ENCODE data around the gene TRMU. TPM values are rescaled to one million over a fixed set of nuclear protein-coding genes. Genes with fewer than 3 reads are reported as not detected.

The TRMU gene
- total and polyA plus RNA-seq, 2 donors (not counting 3 experiments of a cell fraction or from before 2014, with no cell fraction given), result 42.4 to 65.7 TPM

GRCh38 chr22:46406791-46407190 is 71.3 kb downstream of the TRMU start:
- Histone ChIP-seq H3K27me3 (ENCODE audit: control insufficient read depth in 2 of 2, insufficient read depth in 2 of 2, low read length in 2 of 2) (no peaks in the 10 kb centered on the region), H4K20me1 (replicated peaks; ENCODE audit: control insufficient read depth, extremely low read depth, insufficient read depth, low read length) (no peaks in the 10 kb centered on the region), H3K9me3 (replicated peaks; ENCODE audit: control insufficient read depth, insufficient read depth, low read length) (no peaks in the 10 kb centered on the region), H3K9ac (replicated peaks; ENCODE audit: extremely low read depth, insufficient read depth, low read length) (no peak overlapping the region), H3K79me2 (ENCODE audit: control insufficient read depth, insufficient read depth, low read length) (no peaks in the 10 kb centered on the region), H3K27ac (ENCODE audit: insufficient read depth, low read depth, low read length) (no peak overlapping the region), H3K9me1 (replicated peaks; ENCODE audit: control insufficient read depth, extremely low read depth, insufficient read depth, low read length) (no peaks in the 10 kb centered on the region), H2AFZ (ENCODE audit: low read depth, low read length) (no peak overlapping the region), H3K4me2 (ENCODE audit: insufficient read depth, low read length) (no peak overlapping the region), H3K36me3 (ENCODE audit: control insufficient read depth in 2 of 2, extremely low read depth in 1 of 2, insufficient read depth in 2 of 2, low read length in 2 of 2) (no peaks in the 10 kb centered on the region), H3K4me3 (replicated peaks in 1 of 3; ENCODE audit: insufficient read depth in 1 of 3, low read depth in 1 of 3, low read length in 3 of 3) (no peak overlapping the region), H3K4me1 (ENCODE audit: control insufficient read depth, extremely low read depth, insufficient read depth, low read length) (no peaks in the 10 kb centered on the region)
- BruUV-seq (replicated peaks), result no TSS peak
- DNase-seq (ENCODE audit: low read depth, low spot score) (no peak), FAIRE-seq (no peak)
- intact Hi-C loops (cut with micrococcal nuclease), result no loop called here
- no peak for TF ChIP-seq POLR2AphosphoS5 (IDR thresholded peaks at IDR 0.05; ENCODE audit: insufficient read depth, low read depth, low read length)
- TF ChIP-seq CTCF (IDR thresholded peaks at IDR 0.05; ENCODE audit: extremely low read depth in 1 of 2, insufficient read depth in 1 of 2, low read depth in 1 of 2, low read length in 2 of 2), result no peak
- no peak for TF ChIP-seq MAX (IDR thresholded peaks at IDR 0.05; ENCODE audit: insufficient read depth, insufficient read length)
- no peak for TF ChIP-seq GATA2 (IDR thresholded peaks at IDR 0.05; ENCODE audit: insufficient read depth, insufficient read length, low read depth, low read length)
- TF ChIP-seq POLR2A (IDR thresholded peaks at IDR 0.05; ENCODE audit: low read depth, low read length), result no peak
- TF ChIP-seq FOS (IDR thresholded peaks at IDR 0.05; ENCODE audit: borderline replicate concordance, insufficient read depth, low read length), result no peak
- TF ChIP-seq MYC (IDR thresholded peaks at IDR 0.05; ENCODE audit: low read depth, low read length), result no peak
- TF ChIP-seq JUN (IDR thresholded peaks at IDR 0.05; ENCODE audit: borderline replicate concordance, insufficient read depth, insufficient read length, low read depth), result no peak
- TF ChIP-seq EZH2 (IDR thresholded peaks at IDR 0.05; ENCODE audit: borderline replicate concordance, low read depth, low read length, severe bottlenecking), result no peak
- dilution Hi-C loops (cut with MboI; ENCODE audit: extremely low pct_ligation_motif_present, low sequenced_read_pairs), result no loop called here
- ChIA-PET POLR2A (no interaction called here), CTCF (interaction anchor here (1.2 kb wide), 1 partner anchor 39 kb away, joined by 3 read pairs; no protein-coding TSS in a partner anchor)

Other genes with a start within 250 kb of the TRMU start
- gene PPARA, start 185.2 kb upstream of the TRMU start, total RNA-seq, result 6.6 and 10.7 TPM in 2 replicates
- 2.9 and 3.1 TPM in 2 replicates for gene PPARA, start 185.2 kb upstream of the TRMU start, polyA plus RNA-seq
- gene CDPF1, start 85.4 kb upstream of the TRMU start, total RNA-seq, result 8.5 and 9.7 TPM in 2 replicates
- gene CDPF1, start 85.4 kb upstream of the TRMU start, polyA plus RNA-seq, result 8.9 and 9.9 TPM in 2 replicates
- not detected in 2 replicates for gene PKDREJ, start 72.4 kb upstream of the TRMU start, total RNA-seq
- gene PKDREJ, start 72.4 kb upstream of the TRMU start, polyA plus RNA-seq, result not detected in 2 replicates
- 33.1 and 39.7 TPM in 2 replicates for gene TTC38, start 67.7 kb upstream of the TRMU start, total RNA-seq
- 31.6 and 33.5 TPM in 2 replicates for gene TTC38, start 67.7 kb upstream of the TRMU start, polyA plus RNA-seq
- 57.0 and 57.2 TPM in 2 replicates for gene GTSE1, start 38.8 kb upstream of the TRMU start, total RNA-seq
- gene GTSE1, start 38.8 kb upstream of the TRMU start, polyA plus RNA-seq, result 22.5 and 25.9 TPM in 2 replicates
- gene CELSR1, start 201.9 kb downstream of the TRMU start, total RNA-seq, result 2.1 and 3.7 TPM in 2 replicates
- gene CELSR1, start 201.9 kb downstream of the TRMU start, polyA plus RNA-seq, result 5.4 and 5.7 TPM in 2 replicates

Data from endothelial cell of umbilical vein (primary cell).